Measurements from ENCODE around the gene SLC10A2.
"Not testable (repeated sequence)": the region's sequence is repeated elsewhere in the genome, so short reads cannot be mapped to it uniquely, and the experiment has no call there.

DNA sequence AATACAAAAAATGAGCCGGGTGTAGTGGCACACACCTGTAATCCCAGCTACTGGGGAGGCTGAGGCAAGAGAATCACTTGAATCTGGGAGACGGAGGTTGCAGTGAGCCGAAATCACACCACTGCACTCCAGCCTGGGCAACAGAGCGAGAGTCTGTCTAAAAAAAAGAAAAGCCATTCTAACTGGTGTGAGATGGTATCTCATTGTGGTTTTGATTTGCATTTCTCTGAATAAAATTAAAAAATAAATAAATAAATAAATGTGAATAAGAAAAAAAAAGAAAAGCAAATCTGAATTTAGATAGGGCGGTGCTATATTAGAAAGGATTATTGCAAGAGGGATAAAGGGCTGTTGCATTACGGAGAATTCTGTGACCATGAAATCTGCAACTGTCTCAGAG lies 37.2 kb upstream of the SLC10A2 start:
- TF ChIP-seq, protein P1, sequence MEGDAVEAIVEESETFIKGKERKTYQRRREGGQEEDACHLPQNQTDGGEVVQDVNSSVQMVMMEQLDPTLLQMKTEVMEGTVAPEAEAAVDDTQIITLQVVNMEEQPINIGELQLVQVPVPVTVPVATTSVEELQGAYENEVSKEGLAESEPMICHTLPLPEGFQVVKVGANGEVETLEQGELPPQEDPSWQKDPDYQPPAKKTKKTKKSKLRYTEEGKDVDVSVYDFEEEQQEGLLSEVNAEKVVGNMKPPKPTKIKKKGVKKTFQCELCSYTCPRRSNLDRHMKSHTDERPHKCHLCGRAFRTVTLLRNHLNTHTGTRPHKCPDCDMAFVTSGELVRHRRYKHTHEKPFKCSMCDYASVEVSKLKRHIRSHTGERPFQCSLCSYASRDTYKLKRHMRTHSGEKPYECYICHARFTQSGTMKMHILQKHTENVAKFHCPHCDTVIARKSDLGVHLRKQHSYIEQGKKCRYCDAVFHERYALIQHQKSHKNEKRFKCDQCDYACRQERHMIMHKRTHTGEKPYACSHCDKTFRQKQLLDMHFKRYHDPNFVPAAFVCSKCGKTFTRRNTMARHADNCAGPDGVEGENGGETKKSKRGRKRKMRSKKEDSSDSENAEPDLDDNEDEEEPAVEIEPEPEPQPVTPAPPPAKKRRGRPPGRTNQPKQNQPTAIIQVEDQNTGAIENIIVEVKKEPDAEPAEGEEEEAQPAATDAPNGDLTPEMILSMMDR (IDR thresholded peaks at IDR 0.05; ENCODE audit: low read depth, low read length) = not testable (repeated sequence)
- TF ChIP-seq POLR2A (IDR thresholded peaks at IDR 0.05; ENCODE audit: extremely low read depth, insufficient read length) = not testable (repeated sequence)

All from NB4 (cell line).